Posterior vena cava (tissue), 2 donors: Measurements from ENCODE around the gene FAM110C. TPM values are rescaled to one million over a fixed set of nuclear protein-coding genes. Genes with fewer than 3 reads are reported as not detected.
"Not testable (repeated sequence)": the region's sequence is repeated elsewhere in the genome, so short reads cannot be mapped to it uniquely, and the experiment has no call there.

Source experiments
- DNase-seq: peaks from one replicate; pipeline ENCODE4 v3.0.0-alpha.2; 2020; ENCODE audit warnings: low spot score
- intact Hi-C, 2 donors: fragments of 100-400 bp; cut with DNase I; formaldehyde crosslinking; loops; one replicate each; pipeline versions ENCODE4 v1.14.1 to v1.14.2; 2022 to 2023
- total RNA-seq, 2 donors: library from RNA; stranded (reverse); fragmentation: NEBNext Ultra II Directional; extraction: Animal tissue kit (Norgen Biotek cat#: 25700); gene quantifications; one replicate each; pipeline ENCODE4 v1.2.1, GENCODE V29; 2021
- donor health status: DM: yes; HTN: yes; CAD: no.
- donor health status: DM: yes; HTN: yes; CAD: no.

The FAM110C gene
- total RNA-seq, 2 donors from 2014 or later: 1.3 to 2.5 TPM

DNA sequence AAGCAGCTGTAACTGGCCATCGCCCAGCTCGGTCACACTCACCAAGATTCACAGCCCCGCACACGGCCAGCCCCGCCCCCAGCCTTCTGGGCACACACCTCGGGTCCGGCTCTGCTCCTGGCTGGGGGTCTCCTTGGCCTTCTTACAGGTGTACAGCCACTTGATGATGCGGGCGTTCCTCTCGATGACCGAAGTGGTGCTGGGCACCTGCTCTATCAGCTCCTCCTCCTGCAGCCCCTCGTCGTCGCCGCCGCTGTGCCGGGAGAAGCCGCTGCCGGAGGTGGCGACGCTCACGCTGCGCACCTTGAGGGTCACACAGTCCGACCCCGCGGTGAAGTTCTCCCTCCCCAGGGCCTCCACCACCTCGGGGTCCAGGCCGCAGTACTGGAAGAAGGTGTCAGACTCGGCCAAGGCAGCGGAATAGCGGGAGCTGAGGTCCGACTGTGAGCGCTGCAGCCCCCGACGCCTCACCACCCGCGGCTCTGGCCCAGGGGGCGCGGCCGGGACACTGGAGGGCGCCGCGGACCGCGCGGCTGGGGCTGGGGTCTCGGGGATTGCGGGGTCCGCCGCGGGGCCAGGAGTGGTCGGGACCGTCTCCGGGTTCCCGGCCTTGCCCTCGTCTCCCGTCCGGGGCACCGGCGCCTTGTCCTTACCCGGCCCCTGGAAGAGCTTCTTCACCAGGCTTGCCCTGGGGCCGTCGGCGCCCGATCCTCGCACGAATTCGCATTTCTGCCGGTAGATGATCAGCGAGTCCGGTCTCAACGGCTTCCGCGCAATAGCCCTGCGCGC is 769 bp downstream of the FAM110C start:
- peak; percentile 83 for DNase-seq
- intact Hi-C loops: no loop called here

DNA sequence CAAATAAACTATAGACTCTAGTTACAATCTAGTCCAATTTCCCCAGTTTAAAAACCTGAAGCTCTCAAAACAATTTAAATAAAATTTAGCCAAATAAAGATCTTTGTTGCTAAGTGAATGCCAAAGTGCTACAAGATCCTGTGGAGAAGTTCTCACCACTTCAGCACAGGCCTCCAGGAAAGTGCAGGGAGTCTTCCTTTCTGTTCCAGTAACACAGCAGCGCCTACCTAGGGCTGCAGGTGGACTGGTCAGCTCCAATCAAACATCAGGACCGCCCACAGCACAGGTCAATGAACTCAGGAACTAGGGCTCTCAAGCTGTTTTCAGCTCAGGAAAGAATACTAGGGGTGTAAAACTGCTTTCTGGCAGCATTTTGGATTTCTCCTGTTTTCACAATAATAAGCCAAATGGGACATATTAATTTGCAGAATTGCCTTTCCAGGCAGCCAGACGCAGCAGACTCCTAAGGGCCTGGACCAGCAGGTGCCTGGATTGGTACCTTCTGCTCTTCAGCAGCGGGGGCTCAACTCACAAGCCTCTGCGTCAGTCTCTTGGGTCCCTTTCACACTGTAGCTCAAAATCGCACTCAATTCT is 1.5 kb downstream of the FAM110C start:
- intact Hi-C loops: no loop called here
- no peak for DNase-seq

DNA sequence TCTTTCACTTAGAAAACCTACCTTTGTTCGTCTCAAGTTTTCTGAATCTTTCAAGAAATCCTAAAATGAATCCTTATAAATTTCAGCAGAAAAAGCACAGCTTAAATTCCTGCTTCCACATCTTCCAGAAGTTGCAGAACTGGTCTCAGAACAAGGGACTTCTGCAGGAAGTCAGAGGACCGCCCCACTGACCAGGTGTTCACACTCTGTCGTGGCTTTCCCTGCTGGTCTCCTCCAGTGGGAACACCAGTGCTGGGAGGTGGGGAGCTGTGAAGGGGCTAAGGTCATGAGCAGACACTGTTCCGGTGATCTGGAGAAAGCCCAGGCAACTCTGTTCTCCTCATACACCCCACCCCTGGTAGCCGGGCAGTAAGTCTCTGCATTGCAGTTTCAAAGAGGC is 3.5 kb downstream of the FAM110C start:
- intact Hi-C loops: no loop called here
- DNase-seq: no peak

DNA sequence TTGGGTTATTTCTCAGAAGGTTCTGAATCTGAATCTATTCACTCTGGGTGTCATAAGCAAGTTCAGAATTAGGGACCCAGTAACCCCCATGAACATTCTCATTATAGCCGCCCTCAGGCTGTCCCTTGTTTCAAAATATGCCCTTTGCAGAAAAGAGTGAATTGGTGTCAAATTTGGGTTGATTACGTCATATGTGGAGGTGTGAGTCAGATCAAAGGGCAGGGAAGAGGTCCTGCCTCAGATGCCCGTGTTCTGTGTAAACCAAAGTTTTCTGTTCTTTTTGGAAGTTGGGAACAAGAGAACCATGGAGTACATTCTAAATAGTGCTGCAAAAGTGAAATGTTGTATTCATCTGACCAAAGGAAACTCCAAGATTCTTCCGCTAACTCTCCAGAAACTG is 5.8 kb downstream of the FAM110C start:
- intact Hi-C loops: no loop called here
- no peak for DNase-seq

DNA sequence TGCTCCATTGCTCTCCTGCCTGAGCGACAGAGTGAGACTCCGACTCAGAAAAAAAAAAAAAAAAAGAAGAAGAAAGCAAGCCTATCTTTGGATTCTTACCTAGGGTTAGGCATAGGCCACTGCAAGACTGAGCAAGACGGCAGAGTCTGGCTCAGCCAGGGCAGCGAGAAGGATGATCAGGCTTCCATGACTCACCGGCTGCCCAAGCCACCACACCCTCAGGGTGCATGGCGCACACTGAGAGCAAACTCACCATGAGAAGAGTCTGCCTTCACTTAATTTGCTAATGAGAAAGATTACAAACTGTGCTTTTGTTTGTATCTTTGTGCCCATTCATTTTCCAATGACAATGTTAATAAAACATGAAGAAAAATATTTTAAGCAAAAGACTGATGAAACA is 8.2 kb downstream of the FAM110C start:
- no peak for DNase-seq

DNA sequence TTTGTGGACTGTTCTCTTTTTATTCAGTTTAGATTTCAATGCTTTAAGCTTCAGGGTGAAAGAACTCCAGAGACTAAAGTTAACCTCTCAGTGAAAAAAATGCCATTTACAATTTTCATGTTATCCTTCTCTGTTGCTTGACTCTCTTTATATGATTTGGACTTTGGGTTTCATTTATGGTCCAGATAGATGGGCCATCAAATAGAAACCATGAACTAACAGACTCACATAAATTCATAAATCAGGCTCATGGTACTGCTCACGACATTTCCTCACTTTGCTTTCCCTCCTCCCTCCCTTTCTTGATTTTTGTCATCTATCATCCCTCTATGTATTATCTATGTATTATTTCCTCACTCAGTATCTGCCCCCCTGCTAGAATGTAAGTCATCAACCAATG is 10.0 kb downstream of the FAM110C start:
- intact Hi-C loops: no loop called here
- no peak for DNase-seq

More for the DNA sequence above, 8.2 kb downstream of the FAM110C start:
- intact Hi-C loops: no loop called here

DNA sequence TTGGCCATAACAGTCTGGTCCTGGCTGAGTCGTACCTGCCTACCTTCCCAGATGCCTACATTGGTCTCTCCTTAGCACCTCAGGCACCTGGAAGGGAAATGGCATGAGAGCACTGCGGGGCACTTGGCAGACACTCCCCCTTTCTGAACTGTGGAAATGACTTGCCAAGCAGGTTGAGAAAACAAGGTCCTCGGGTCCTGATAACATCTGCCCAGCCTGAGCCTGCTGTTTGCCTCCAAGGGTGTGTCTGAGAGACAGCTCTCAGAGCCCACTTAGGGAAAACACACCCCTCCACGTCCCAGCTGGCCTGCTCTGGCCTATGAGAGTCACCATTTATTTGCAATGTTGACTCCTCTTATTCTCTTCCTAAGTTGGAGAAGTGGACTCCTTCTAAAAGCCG is 10.5 kb downstream of the FAM110C start:
- DNase-seq: no peak
- intact Hi-C loops: no loop called here

DNA sequence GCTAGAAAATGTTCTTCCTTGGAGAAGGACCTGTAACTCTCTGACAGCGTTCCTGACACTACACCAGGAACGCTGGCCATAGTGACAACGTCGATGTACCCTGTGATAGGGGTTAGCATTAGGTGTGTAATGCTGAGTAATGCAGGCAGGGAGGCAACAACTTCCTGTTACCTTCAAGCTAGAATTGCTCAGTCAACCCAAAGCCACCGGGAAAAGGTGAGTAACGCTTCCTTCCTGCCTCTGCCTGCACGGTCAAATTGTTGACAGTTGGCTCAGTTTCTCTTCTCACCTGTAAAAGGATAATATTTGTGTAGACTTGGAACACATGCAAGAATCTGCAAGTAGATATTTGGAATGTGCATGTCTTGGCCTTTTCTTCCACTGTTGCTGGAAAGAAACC is 12.7 kb downstream of the FAM110C start:
- DNase-seq: no peak
- intact Hi-C loops: no loop called here

DNA sequence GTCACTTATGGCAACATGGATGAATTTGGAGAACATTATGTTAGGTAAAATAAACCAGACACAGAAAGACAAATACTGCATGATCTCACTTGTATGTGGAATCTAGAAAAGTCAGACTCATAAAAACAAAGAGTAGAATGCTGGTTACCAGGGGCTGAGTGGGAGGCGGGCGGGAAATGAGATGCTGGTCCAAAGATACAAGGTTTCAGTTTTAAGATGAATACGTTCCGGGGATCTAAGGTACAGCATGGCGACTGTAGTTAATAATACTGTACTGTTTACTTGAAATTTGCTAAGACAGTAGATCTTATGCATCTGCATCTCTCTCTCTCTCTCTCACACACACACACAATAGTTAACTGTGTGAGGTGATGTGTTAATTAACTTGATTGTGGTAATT is 14.2 kb downstream of the FAM110C start:
- intact Hi-C loops: no loop called here

DNA sequence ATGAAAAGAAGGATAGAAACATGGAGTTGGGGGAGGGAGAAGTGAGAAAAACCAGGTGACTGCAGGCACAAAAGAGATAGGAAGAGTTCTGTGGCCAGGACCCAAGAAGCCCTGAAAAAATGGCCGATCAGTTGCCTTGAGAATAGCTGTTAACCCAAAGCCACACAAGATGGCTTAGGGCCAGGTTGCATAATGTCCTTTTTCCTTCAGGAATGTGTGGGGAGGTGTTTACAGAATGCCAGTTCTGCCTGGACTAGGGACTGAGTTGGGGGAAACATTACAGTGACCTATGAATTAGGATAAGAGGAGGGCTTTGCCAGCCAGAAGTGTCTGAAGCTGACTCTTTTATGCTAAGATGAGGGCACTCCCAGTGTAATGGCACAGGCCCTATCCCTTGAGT is 17.1 kb downstream of the FAM110C start:
- DNase-seq: no peak
- intact Hi-C loops: no loop called here

More for the DNA sequence above, 14.2 kb downstream of the FAM110C start:
- DNase-seq: no peak

DNA sequence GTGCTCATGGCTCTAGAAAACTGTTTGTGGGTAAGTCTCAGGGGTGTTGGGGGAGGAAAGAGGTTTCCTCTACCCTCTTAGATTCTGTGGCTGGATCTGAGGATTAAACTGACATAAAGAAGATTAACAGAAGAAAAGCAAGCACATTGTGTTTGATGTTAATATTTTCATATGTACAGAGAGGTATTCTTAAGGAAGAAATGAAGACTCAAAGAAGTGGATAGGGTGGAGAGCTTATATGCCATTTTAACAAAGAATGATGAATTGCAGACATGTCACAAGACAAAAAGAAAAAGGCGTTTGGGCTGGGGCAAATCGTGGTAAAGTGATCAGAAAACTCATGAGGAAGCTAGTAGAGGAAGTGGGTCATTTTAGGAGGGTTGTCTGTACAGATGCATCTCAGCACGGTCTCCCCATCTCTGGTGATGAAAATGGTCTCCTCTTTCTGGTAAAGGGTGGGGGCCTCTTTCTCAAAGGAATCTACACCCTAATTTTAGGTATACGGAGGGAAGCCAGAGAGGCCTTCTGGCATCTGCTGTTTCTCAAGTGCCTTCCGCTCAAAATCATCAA is 17.8 kb downstream of the FAM110C start:
- intact Hi-C loops: no loop called here
- DNase-seq: no peak

DNA sequence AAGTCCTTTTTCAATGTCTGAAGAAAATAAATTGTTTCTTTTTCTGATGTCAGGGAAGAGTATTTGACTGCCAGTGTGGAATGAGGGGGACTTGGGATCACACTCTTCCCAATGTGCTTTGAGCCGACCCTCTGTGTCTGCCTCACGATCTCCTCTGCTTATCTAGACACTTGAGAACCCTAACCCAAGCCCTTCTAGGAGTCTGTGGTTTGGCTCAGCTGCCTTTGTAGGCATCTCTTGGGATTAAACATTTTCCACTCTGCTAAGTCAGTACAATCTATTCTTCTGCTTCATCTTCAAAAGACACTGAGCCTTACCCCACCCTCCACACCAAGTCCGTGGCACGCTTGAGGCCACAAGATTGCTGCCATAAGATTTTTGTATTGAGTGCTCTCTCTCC is 19.4 kb downstream of the FAM110C start:
- no peak for DNase-seq
- intact Hi-C loops: no loop called here

DNA sequence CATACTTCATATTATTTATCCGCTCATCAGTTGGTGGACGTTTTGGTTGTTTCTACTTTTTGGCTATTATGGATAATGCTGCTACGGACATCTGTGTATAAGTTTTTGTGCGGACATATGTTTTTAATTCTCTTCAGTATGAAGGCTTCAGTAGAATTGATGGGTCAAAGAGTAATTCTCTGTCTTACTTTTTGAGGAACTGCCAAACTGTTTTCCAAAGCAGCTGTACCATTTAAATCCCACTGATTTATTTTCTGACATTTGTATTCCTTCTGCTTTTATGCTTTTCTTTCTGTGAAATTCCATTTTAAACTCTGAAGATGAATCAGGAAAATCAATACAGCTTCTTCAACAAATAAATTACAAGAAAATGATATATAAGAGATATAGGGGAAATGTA is 20.8 kb downstream of the FAM110C start:
- intact Hi-C loops: no loop called here

DNA sequence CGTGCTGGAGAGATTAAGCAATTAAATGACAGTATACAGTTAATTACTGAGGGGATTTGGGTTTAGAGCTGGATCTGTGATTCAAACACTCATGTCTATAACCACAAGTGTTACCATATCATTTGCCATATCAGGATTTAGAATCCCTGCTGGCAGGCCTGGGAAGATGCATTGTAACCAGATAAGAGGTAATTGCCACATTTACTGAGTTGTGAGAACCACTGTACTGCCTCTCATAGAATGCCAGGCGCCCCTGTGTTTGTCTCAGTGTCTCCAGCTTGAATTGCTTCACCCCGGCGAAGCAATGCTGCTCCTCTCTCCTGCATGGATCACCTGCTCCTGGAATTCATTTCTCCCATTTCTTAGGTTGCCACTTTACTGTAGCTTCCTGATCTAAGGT is 21.7 kb downstream of the FAM110C start:
- intact Hi-C loops, DNase-seq: not testable (repeated sequence)

More for the DNA sequence above, 20.8 kb downstream of the FAM110C start:
- no peak for DNase-seq

DNA sequence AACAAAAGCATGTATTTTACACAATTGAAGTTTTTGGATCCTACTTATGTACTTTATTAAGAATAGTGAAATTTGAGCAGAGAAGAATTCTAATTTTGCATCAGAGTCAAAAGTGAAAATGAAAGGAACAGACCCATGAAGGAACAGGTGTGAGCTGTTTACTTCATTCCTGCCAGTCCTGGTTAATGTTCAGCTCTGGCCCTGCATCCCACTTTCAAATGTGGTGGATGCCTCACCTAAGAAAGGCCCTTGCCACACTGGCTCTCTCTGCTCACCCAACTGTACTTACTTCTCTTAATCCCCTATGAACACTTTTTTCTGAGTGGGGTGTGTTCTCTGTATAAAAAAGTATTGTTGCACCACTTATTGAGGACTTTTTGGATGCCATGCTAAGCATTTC is 22.2 kb downstream of the FAM110C start:
- intact Hi-C loops: no loop called here
- DNase-seq: no peak

DNA sequence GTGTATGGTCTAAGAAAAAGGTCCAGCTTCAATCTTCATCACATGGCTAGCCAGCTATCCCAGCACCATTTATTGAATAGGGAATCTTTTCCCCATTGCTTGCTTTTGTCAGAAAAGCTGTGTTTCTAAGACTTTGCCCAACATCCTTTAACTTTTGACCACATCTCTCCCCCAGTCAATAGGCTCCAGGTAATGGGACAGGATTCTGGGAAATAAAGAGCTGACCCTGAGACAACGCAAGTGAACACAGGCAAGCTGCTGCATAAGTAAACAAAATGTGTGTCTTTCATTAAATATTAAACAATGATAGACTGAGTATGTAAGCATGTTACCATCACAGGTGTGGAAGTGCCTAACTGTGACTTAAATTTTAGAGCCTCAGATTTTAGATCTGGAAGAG is 23.0 kb downstream of the FAM110C start:
- intact Hi-C loops: no loop called here
- no peak for DNase-seq

DNA sequence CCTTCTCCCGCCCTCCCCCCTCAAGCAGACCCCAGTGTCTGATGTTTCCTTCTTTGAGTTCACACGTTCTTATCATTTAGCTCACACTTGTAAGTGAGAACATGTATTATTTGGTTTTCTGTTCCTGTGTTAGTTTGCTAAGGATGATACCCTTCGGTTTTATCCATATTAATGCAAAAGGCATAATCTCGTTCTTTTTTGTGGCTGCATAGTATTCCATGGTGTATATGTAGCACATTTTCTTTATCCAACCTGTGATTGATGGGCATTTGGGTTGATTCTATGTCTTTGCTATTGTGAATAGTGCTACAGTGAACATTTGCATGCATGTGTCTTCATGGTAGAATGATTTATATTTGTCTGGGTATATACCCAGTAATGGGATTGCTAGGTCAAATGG is 24.1 kb downstream of the FAM110C start:
- intact Hi-C loops: not testable (repeated sequence)

DNA sequence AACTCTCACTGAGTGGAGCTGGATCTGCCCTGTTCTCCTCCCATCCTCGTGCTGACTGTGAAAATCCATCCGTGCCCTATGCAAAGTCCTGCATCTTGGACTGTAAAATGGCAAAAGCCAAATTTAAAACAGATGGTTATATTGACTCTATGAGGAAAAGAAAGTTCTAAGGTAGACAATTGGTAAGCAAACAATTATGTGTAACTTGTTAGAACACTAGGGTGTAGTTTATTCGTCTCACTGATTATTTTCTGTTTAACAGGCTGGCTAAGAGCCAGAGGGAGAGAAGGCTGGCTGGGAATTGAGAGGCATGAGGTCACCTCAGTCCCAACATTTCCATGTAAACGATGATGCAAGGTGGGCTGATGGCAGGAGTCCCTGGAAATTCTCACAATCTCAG is 26.0 kb downstream of the FAM110C start:
- DNase-seq, intact Hi-C loops: not testable (repeated sequence)

More for the DNA sequence above, 24.1 kb downstream of the FAM110C start:
- DNase-seq: not testable (repeated sequence)

DNA sequence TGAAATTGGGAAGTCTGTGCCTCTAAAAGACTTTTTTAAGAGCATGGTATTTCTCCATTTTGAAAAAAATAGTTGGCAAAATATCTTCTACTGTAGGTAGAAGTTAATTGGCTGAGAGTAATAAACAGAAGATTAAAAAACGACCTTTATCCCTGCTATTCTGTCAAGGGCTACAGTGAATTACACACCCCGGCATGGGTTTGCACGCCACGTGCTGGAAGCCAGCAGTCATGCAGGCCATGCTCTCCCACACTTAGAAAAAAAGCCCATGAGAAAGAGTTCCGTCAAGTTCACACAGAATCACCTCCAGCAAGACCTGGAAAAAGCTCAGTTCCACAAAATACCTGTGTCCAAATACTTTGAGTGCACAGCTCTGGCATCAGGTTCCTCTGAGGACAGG is 26.8 kb downstream of the FAM110C start:
- no peak for DNase-seq
- intact Hi-C loops: no loop called here

DNA sequence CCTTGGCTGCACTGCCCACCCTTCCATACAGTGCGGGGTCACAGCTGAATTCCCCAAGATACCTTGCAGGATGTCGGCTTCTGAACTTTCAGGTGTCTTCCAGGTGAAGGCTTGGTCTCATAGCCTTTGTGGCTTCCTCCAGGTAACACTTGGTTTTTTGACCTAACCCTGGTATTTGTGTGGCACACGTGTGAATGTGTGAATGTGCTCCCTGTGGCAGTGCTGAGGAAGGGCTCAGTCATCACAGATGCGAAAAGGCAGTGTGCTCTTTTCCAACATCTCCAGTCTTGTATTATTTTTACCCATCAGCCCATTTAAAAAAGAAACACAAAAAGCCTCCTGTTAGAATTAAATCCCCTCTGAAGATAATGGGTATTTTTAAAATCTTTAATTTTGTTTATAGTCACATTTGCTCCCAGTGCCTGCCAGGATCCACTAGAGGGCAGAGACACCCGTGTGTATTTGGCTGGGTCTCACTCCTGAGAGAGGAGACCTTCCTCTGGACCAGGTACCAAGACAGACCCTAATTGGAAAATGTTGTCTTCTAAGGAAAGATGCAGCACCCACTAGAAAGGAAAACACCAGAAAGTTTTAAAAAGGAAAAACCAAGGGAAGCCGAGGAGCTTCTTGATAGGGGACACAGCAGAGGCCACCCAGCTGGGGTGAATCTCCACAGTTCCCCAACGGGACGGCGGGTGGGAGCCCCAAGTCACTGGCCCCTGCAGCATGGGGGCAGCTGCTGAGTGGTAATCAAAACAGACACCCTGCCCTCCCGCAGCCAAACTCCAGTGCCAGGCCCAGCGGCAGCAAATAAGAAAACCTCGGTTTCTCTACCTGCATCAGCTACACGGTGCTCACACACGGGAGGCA is 27.7 kb downstream of the FAM110C start:
- DNase-seq: no peak

More for the DNA sequence above, 27.7 kb downstream of the FAM110C start:
- intact Hi-C loops: no loop called here
